HEK293T (cell line): ENCODE results near the gene CCDC88C.

Experiments
- CTCF ChIA-PET: fragments of 350-600 bp; formaldehyde crosslinking; extraction: SDS; loops from one replicate; lab custom pipeline; 2021; ENCODE audit warnings: antibody characterized with exemption, inconsistent platforms; lab: Yijun Ruan, JAX
- POLR2A ChIA-PET: fragments of 350-600 bp; formaldehyde crosslinking; extraction: SDS; loops from one replicate; lab custom pipeline; 2020; ENCODE audit warnings: antibody characterized with exemption, inconsistent platforms; lab: Yijun Ruan, JAX
- DNase-seq: peaks from one replicate; pipeline ENCODE4 v3.0.0; 2012; ENCODE audit warnings: mixed read lengths; ENCODE audit errors: extremely low spot score
- ARNT ChIP-seq: fragments of 450-650 bp; IDR thresholded peaks from 2 replicates; pipeline ENCODE4 v1.6.1; 2017; ENCODE audit warnings: mild to moderate bottlenecking
- BHLHE40 ChIP-seq: fragments of 450-650 bp; IDR thresholded peaks from 2 replicates; pipeline ENCODE4 v1.6.1; 2016; ENCODE audit warnings: mild to moderate bottlenecking, moderate library complexity, borderline replicate concordance
- CTBP1 ChIP-seq: fragments of 450-650 bp; IDR thresholded peaks from 2 replicates; pipeline ENCODE4 v1.6.1; 2016; ENCODE audit warnings: borderline replicate concordance
- ELF4 ChIP-seq: fragments of 450-650 bp; IDR thresholded peaks from 2 replicates; pipeline ENCODE4 v1.6.1; 2017; ENCODE audit warnings: antibody characterized with exemption
- FOXA1 ChIP-seq: fragments of 450-650 bp; IDR thresholded peaks from 2 replicates; pipeline ENCODE4 v1.6.1; 2016; ENCODE audit warnings: mild to moderate bottlenecking
- FOXK2 ChIP-seq: fragments of 450-650 bp; IDR thresholded peaks from 2 replicates; pipeline ENCODE4 v1.6.1; 2016; ENCODE audit warnings: mild to moderate bottlenecking
- FOXM1 ChIP-seq: fragments of 450-650 bp; IDR thresholded peaks from 2 replicates; pipeline ENCODE4 v1.6.1; 2017; ENCODE audit warnings: mild to moderate bottlenecking, borderline replicate concordance
- HDGF ChIP-seq: fragments of 450-650 bp; IDR thresholded peaks from 2 replicates; pipeline ENCODE4 v1.6.1; 2017; ENCODE audit warnings: antibody characterized with exemption, borderline replicate concordance
- L3MBTL2 ChIP-seq: fragments of 450-650 bp; conservative IDR thresholded peaks from 2 replicates; pipeline ENCODE4 v1.6.1; 2016; ENCODE audit warnings: mild to moderate bottlenecking
- LEF1 ChIP-seq: fragments of 450-650 bp; IDR thresholded peaks from 2 replicates; pipeline ENCODE4 v1.6.1; 2017; ENCODE audit warnings: mild to moderate bottlenecking, borderline replicate concordance
- NFRKB ChIP-seq: fragments of 450-650 bp; IDR thresholded peaks from 2 replicates; pipeline ENCODE4 v1.6.1; 2016; ENCODE audit warnings: mild to moderate bottlenecking, moderate library complexity
- SP1 ChIP-seq: fragments of 450-650 bp; IDR thresholded peaks from 2 replicates; pipeline ENCODE4 v1.6.1; 2017
- SUZ12 ChIP-seq: fragments of 450-650 bp; IDR thresholded peaks from 2 replicates; pipeline ENCODE4 v1.6.1; 2016; ENCODE audit warnings: mild to moderate bottlenecking
- TARDBP ChIP-seq: fragments of 450-650 bp; IDR thresholded peaks from 2 replicates; pipeline ENCODE4 v1.6.1; 2016
- ZNF384 ChIP-seq: fragments of 450-650 bp; IDR thresholded peaks from 2 replicates; pipeline ENCODE4 v1.6.1; 2016
- TF ChIP-seq, protein P1 (sequence below): fragments of 450-650 bp; IDR thresholded peaks from 2 replicates; pipeline ENCODE4 v1.6.1; 2016

The CCDC88C gene

DNA sequence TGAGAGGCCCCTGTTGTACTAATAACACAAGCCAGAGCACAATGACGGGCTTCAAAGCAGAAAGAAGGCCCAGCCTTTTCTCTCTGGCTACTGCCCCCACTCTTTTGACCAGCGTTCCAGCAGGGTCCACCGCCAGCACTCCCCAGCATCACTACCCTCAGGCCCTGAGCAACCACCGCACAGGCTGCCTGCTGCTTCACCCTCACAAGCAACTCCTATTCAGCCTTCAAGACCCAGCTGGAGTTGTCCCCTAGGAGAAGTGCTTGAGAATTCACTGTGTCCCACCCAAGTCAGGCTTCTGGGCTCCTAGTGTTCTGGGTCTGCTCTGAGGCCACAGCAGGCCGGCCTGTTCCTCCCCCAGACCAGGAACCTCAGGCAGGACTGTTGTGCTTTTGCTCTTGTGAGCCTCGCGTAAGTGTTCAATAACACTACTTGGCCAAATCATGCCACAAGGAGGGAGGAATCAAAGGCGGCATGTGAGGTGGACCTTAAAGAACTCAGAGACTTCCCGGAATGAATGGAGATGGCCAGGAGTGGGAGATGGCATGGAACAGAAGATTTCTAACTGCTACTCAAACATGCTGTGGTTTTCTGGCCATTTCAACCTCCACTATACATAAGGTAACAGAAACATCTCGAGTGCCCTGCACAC is 89.8 kb downstream of the CCDC88C start:
- ChIA-PET POLR2A (no interaction called here), CTCF (no interaction called here)
- DNase-seq = no peak
- no peak for TF ChIP-seq SP1
- no peak for TF ChIP-seq TARDBP
- TF ChIP-seq L3MBTL2 = no peak
- no peak for TF ChIP-seq FOXK2
- no peak for TF ChIP-seq SUZ12

DNA sequence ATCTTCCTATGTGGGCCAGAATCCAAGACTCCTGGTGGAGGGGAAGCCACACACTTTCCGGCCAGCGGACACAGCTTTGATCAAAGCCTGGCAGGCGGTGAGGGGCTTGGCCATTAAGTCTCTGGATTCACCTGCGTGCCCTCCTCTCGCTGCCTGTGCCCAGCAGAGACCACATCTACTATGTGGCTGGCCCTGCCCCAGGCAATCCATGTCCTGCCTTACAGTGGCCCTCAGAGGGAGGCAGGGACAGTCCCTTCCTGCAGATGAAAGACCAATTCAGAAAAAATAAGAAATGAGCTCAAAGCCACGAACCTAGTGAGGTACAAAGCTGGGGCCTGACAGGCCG is 90.4 kb downstream of the CCDC88C start:
- ChIA-PET POLR2A (interaction anchor here (0.9 kb wide), 1 partner anchor 91 kb away, joined by 5 read pairs; the partner anchor contains the start of gene CCDC88C), CTCF (interaction anchor here (1.3 kb wide), 1 partner anchor 94 kb away, joined by 3 read pairs; no protein-coding TSS in a partner anchor)
- no peak for DNase-seq
- TF ChIP-seq ARNT (no peak), NFRKB (no peak), ZNF384 (no peak), CTBP1 (no peak), FOXK2 (no peak), BHLHE40 (no peak), TARDBP (no peak), LEF1 (no peak), L3MBTL2 (no peak), FOXA1 (no peak)
- TF ChIP-seq, protein P1, sequence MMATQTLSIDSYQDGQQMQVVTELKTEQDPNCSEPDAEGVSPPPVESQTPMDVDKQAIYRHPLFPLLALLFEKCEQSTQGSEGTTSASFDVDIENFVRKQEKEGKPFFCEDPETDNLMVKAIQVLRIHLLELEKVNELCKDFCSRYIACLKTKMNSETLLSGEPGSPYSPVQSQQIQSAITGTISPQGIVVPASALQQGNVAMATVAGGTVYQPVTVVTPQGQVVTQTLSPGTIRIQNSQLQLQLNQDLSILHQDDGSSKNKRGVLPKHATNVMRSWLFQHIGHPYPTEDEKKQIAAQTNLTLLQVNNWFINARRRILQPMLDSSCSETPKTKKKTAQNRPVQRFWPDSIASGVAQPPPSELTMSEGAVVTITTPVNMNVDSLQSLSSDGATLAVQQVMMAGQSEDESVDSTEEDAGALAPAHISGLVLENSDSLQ = no peak

DNA sequence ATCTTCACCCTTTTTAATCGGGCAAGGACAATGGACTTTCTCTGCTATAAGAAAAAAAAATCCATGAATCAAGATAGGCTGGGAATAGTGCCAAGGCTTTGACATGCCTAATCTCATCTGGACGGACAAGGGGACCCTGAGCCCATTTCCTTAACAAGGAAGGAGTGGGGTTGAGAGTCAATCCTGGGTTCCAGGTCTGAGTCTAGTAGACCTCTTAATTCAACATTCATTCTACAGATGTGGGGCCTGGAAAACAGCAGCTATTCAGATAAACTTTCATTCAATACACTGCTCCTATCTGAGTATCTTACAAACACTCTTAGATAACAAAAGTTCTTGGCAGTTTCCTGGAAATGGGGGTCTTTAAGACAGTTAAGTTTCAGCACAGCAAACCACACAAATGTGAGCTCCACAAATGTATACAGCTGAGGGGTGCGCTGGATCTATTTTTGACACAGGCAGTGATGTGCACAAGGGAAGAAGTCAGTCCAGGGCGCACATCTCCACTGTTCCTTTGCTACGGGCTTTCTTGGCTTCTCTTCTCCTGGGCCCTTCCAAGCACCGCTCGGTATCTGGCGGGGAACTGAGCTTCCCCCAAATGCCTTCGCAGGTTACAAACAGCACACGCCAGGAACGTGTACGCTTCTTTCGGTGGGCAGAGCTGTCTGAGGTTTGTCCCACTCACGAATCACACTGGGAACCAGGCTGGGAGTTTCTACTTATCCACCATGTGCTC is 90.9 kb downstream of the CCDC88C start:
- POLR2A ChIA-PET = interaction anchor here (0.9 kb wide), 1 partner anchor 91 kb away, joined by 5 read pairs; the partner anchor contains the start of gene CCDC88C

DNA sequence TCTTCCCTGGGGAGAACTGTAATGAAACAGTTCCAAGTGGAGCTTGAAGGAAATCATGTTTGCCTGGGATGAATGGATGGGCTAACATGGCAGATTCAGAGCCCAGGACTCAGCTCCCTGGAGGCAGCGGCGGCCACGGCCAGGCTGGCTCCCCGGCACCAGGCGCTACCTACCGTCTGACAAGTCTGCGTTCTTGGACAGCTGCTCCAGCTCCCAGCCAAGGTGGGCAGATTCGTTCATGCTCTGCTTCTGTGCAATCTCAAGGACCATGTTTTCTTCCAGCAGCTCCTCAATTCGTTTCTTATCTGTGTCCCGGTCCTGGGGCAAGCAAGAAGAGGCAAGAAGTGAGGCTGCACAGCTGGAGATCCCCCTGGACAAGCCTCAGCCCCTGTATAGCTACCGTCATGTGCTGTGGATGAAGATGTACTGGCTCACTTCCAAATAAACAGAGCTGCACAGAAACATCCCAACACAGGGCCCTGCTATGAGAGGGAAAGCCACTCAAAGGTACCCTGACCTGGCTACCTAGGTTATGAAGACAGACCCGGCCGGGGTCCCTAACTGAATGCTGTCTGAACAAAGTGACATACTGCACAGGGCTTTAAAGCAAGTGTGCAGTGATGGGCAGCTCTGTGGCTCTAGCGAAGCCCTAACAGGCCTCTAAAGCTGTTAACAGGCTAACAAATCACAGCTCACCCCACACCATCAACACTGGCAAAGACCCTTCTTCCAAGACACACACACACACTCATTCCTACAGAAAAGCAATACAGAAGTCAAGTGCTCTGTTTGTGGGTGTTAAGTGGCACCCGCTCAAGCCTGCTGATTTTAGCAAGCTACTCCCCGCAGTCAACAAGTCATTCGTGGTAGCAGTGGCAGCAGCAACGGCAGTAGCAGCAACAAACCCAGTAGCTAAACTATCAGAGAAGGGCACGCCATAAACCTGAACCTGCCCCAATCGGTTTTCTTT is 92.7 kb downstream of the CCDC88C start:
- no peak for DNase-seq

More for the DNA sequence above, 90.9 kb downstream of the CCDC88C start:
- CTCF ChIA-PET = interaction anchor here (0.6 to 1.3 kb wide), 2 partner anchors 56 to 94 kb away, joined by 3 read pairs; no protein-coding TSS in a partner anchor
- TF ChIP-seq FOXK2 = no peak
- TF ChIP-seq L3MBTL2 = no peak
- TF ChIP-seq HDGF = no peak
- TF ChIP-seq BHLHE40 = no peak
- no peak for TF ChIP-seq LEF1
- TF ChIP-seq TARDBP = no peak
- TF ChIP-seq FOXM1 = no peak
- no peak for TF ChIP-seq ELF4
- no peak for TF ChIP-seq NFRKB
- TF ChIP-seq SP1 = no peak
- no peak for TF ChIP-seq FOXA1
- TF ChIP-seq SUZ12 = no peak
- TF ChIP-seq ZNF384 = no peak
- no peak for DNase-seq

DNA sequence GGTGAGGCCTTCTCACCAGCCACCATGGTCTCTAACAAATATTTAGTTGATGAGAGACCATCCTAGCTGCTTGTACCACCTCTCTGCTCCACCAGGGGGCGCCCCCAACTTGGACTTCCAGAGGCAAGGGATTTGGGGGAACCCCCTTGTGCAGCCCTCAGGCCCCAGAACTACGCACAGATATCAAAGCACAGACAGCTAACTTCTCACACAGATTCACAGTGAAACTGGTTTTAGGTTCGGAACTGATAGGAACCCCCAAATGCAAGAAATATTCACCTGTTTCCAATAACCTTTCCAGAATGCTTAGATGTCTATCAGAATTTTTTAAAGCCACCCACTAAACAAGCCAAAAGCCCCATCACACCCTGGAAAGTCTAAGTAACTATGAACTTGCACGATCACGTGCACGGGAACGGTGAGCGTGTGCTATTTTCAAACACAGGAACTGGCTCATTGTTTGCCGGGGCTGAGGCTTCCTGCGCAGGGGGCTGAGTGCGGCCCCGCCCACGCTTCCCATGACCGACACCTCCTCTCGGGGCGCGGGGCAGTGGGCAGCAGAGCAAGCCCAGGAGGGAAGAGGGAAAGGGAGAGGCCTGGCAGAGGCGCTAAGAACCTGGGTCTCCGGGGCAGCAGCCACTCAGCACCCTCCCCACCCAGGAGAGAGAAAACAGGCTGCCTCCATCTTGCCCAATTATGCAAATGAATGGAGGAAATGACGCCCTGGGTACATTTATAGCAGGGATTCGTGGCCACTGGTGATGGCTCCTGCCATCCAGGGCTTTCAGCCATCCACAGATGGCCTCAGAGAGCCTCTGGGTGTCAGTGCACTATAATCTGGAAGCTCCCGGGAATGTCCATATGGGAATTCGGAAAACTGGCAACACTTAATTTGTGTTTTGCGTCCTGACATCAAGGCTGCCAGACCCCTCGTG is 93.7 kb downstream of the CCDC88C start:
- TF ChIP-seq FOXM1 (no peak), HDGF (no peak), SUZ12 (no peak), L3MBTL2 (no peak), FOXK2 (no peak), BHLHE40 (no peak), ELF4 (no peak), LEF1 (no peak), SP1 (no peak)
- TF ChIP-seq, protein P1 = no peak
- POLR2A ChIA-PET = interaction anchor here (0.8 to 1.0 kb wide), 2 partner anchors 91 to 94 kb away, joined by 4 to 6 read pairs; partner anchors contain the start of gene CCDC88C
- peak; percentile 65 for DNase-seq
- CTCF ChIA-PET = interaction anchor here (0.7 to 2.8 kb wide), 16 partner anchors 9 to 588 kb away, joined by 3 to 20 read pairs (median 4); no protein-coding TSS in a partner anchor

More for the DNA sequence above, 92.7 kb downstream of the CCDC88C start:
- TF ChIP-seq CTBP1 (no peak), ARNT (no peak), NFRKB (no peak), SP1 (no peak), ZNF384 (no peak), FOXK2 (no peak), HDGF (no peak), ELF4 (no peak), TARDBP (no peak)
- TF ChIP-seq, protein P1 = no peak
- ChIA-PET POLR2A (interaction anchor here (0.8 kb wide), 1 partner anchor 90 kb away, joined by 4 read pairs; no protein-coding TSS in a partner anchor), CTCF (interaction anchor here (0.5 to 2.8 kb wide), 10 partner anchors 12 to 587 kb away, joined by 3 to 20 read pairs (median 4); no protein-coding TSS in a partner anchor)
